HG03097 (cell line): ENCODE data around the gene GOSR1.
"Not testable (repeated sequence)": the region's sequence is repeated elsewhere in the genome, so short reads cannot be mapped to it uniquely, and the experiment has no call there.

Experiments
- ATAC-seq: cut with Tn5 transposase; IDR thresholded peaks from one replicate; pipeline ENCODE4 v1.9.1; 2021; ENCODE audit not compliant: unreplicated experiment, low FRiP score

GOSR1 gene

GRCh38 chr17:30503558-30503957 is 26.4 kb downstream of the GOSR1 start:
- ATAC-seq: no peak

GRCh38 chr17:30505868-30506417 is 28.7 kb downstream of the GOSR1 start:
- ATAC-seq: no peak

GRCh38 chr17:30506481-30506880 is 29.3 kb downstream of the GOSR1 start:
- ATAC-seq: no peak

GRCh38 chr17:30513346-30513745 is 36.1 kb downstream of the GOSR1 start:
- ATAC-seq: no peak

GRCh38 chr17:30514895-30515596 is 37.8 kb downstream of the GOSR1 start:
- no peak for ATAC-seq

- no peak for ATAC-seq
Measured at GRCh38 chr17:30517786-30518185, 40.6 kb downstream of the GOSR1 start.

- ATAC-seq: no peak
Measured at GRCh38 chr17:30519166-30519565, 42.0 kb downstream of the GOSR1 start.

GRCh38 chr17:30519707-30520106 is 42.5 kb downstream of the GOSR1 start:
- ATAC-seq: no peak

GRCh38 chr17:30520436-30520835 is 43.2 kb downstream of the GOSR1 start:
- ATAC-seq: no peak

GRCh38 chr17:30520882-30521281 is 43.7 kb downstream of the GOSR1 start:
- no peak for ATAC-seq

- no peak for ATAC-seq
Measured at GRCh38 chr17:30521766-30522165, 44.6 kb downstream of the GOSR1 start.

- not testable (repeated sequence) for ATAC-seq
Measured at GRCh38 chr17:30523236-30523635, 46.0 kb downstream of the GOSR1 start.

- no peak for ATAC-seq
Measured at GRCh38 chr17:30524847-30525246, 47.6 kb downstream of the GOSR1 start.

GRCh38 chr17:30526401-30526800 is 49.2 kb downstream of the GOSR1 start:
- ATAC-seq: no peak

- not testable (repeated sequence) for ATAC-seq
Measured at GRCh38 chr17:30528701-30529100, 51.5 kb downstream of the GOSR1 start.

GRCh38 chr17:30530346-30531025 is 53.3 kb downstream of the GOSR1 start:
- ATAC-seq: no peak

- ATAC-seq: no peak
Measured at GRCh38 chr17:30532871-30533270, 55.7 kb downstream of the GOSR1 start.

GRCh38 chr17:30534298-30534697 is 57.1 kb downstream of the GOSR1 start:
- ATAC-seq: no peak

GRCh38 chr17:30534938-30535921 is 58.0 kb downstream of the GOSR1 start:
- no peak for ATAC-seq

GRCh38 chr17:30536846-30537245 is 59.6 kb downstream of the GOSR1 start:
- ATAC-seq: not testable (repeated sequence)

GRCh38 chr17:30537667-30538066 is 60.5 kb downstream of the GOSR1 start:
- not testable (repeated sequence) for ATAC-seq
